ENCODE results near the gene GMDS.
A peak's percentile ranks its signal among the peaks of the same experiment; 100 is the strongest.

GMDS gene

GRCh38 chr6:1778686-1779235, 466.6 kb downstream of the GMDS start:
- DNase-seq: peak in 7 of 56 donors; percentile 5 to 22 (median 8)

GRCh38 chr6:1777921-1778685, 467.3 kb downstream of the GMDS start:
- no peak for DNase-seq

- DNase-seq: no peak
Observed at GRCh38 chr6:1775441-1775840, 470.0 kb downstream of the GMDS start.

GRCh38 chr6:1774226-1774915, 471.0 kb downstream of the GMDS start:
- DNase-seq: no peak

- no peak for DNase-seq
Observed at GRCh38 chr6:1773700-1774099, 471.7 kb downstream of the GMDS start.

- DNase-seq: peak in 1 of 56 donors; percentile 4
Observed at GRCh38 chr6:1770968-1771723, 474.3 kb downstream of the GMDS start.

GRCh38 chr6:1770435-1770843, 475.0 kb downstream of the GMDS start:
- DNase-seq: no peak

- no peak for DNase-seq
Observed at GRCh38 chr6:1767481-1768246, 477.7 kb downstream of the GMDS start.

- peak in 1 of 56 donors; percentile 3 for DNase-seq
Observed at GRCh38 chr6:1766654-1767053, 478.8 kb downstream of the GMDS start.

- DNase-seq: no peak
Observed at GRCh38 chr6:1765160-1765903, 480.1 kb downstream of the GMDS start.

GRCh38 chr6:1764397-1764987, 480.9 kb downstream of the GMDS start:
- no peak for DNase-seq

- DNase-seq: no peak
Observed at GRCh38 chr6:1763404-1763803, 482.0 kb downstream of the GMDS start.

- peak in 4 of 56 donors; percentile 15 to 21 (median 20) for DNase-seq
Observed at GRCh38 chr6:1762203-1762602, 483.2 kb downstream of the GMDS start.

GRCh38 chr6:1761477-1761877, 483.9 kb downstream of the GMDS start:
- no peak for DNase-seq

GRCh38 chr6:1760876-1761275, 484.5 kb downstream of the GMDS start:
- no peak for DNase-seq

GRCh38 chr6:1759870-1760269, 485.5 kb downstream of the GMDS start:
- no peak for DNase-seq

- no peak for DNase-seq
Observed at GRCh38 chr6:1758076-1758679, 487.2 kb downstream of the GMDS start.

- no peak for DNase-seq
Observed at GRCh38 chr6:1757131-1757530, 488.3 kb downstream of the GMDS start.

- DNase-seq: no peak
Observed at GRCh38 chr6:1756472-1757129, 488.8 kb downstream of the GMDS start.

Measured in nucleus accumbens (tissue), 56 donors.